HepG2 (cell line): ENCODE measurements around the gene MUL1. TPM values are rescaled to one million over a fixed set of nuclear protein-coding genes. Genes with fewer than 3 reads are reported as not detected.

ENCODE experiments used
- ATAC-seq: fragments of 200-7000 bp; cut with Tn5 transposase; 3 replicates; pipeline ENCODE4 v1.9.1; 2020; ENCODE audit warnings: mild to moderate bottlenecking, moderate library complexity
- BruUV-seq: library from RNA; stranded (reverse); fragments of 400-500 nt; replicated peaks from 2 replicates; lab custom pipeline; 2021; lab: Mats Ljungman, UMichigan
- CTCF ChIA-PET: fragments of 300-600 bp; formaldehyde crosslinking; extraction: SDS; loops from one replicate; lab custom pipeline; 2021; ENCODE audit warnings: low total read pairs, inconsistent platforms, low intra/inter-chr PET ratio; lab: Yijun Ruan, JAX
- POLR2A ChIA-PET: fragments of 350-600 bp; sonication (Branson Sonifier 250); formaldehyde crosslinking; loops from one replicate; lab custom pipeline; 2020; ENCODE audit warnings: antibody characterized with exemption, inconsistent platforms; lab: Yijun Ruan, JAX
- DNase-seq: peaks from one replicate; pipeline ENCODE4 v3.0.0-alpha.2; 2015; ENCODE audit warnings: low spot score
- FAIRE-seq: peaks from 3 replicates; lab custom pipeline; 2011; peaks lifted over from hg19 to GRCh38; lab: Jason Lieb, UNC
- H2AFZ ChIP-seq: one replicate; pipeline ENCODE4 v1.6.1; 2011; ENCODE audit warnings: low read length, inconsistent platforms
- H3K27ac ChIP-seq: fragments of 300-600 bp; 3 replicates; pipeline ENCODE4 v1.8.0; 2011; ENCODE audit warnings: mixed run types, mild to moderate bottlenecking, mixed read lengths, low read length, inconsistent platforms; ENCODE audit not compliant: insufficient read depth; ENCODE audit errors: extremely low read length
- H3K27me3 ChIP-seq, 2 experiments: fragments of 200-600 bp in 1 of 2; 2 replicates in 1 of 2; 3 replicates in 1 of 2; pipeline versions ENCODE4 v1.6.0 to v1.8.0; 2011; ENCODE audit warnings: low read length in 2 of 2, mild to moderate bottlenecking in 2 of 2, moderate library complexity in 2 of 2, inconsistent platforms in 1 of 2; ENCODE audit not compliant: insufficient read depth in 2 of 2, control insufficient read depth in 1 of 2
- H3K36me3 ChIP-seq, 2 experiments: fragments of 200-600 bp in 1 of 2; replicated peaks in 1 of 2; 2 replicates in 1 of 2; 3 replicates in 1 of 2; pipeline versions ENCODE4 v1.5.1 to v1.8.0; 2011; ENCODE audit warnings: low read length in 2 of 2, inconsistent platforms in 1 of 2; ENCODE audit not compliant: insufficient read depth in 2 of 2, control insufficient read depth in 1 of 2
- H3K4me1 ChIP-seq: 2 replicates; pipeline ENCODE4 v1.5.1; 2012; ENCODE audit warnings: low read length, inconsistent platforms; ENCODE audit not compliant: insufficient read depth
- H3K4me2 ChIP-seq: 2 replicates; pipeline ENCODE4 v1.6.0; 2011; ENCODE audit warnings: low read depth, low read length, inconsistent platforms
- H3K4me3 ChIP-seq, 3 experiments: fragments of 200-600 bp in 1 of 3; sonication (generic), shearing (Covaris generic) in 1 of 3; replicated peaks in 1 of 3; 2 replicates each; pipeline ENCODE4 v1.5.1; 2011 to 2016; ENCODE audit warnings: low read length in 3 of 3, inconsistent platforms in 2 of 3, low read depth in 2 of 3, mild to moderate bottlenecking in 2 of 3, control low read depth in 1 of 3, mixed read lengths in 1 of 3; ENCODE audit not compliant: insufficient read depth in 1 of 3
- H3K79me2 ChIP-seq: one replicate; pipeline ENCODE4 v1.6.1; 2011; ENCODE audit warnings: low read length, inconsistent platforms; ENCODE audit not compliant: insufficient read depth
- H3K9ac ChIP-seq: 2 replicates; pipeline ENCODE4 v1.6.0; 2011; ENCODE audit warnings: mild to moderate bottlenecking, low read depth, low read length, inconsistent platforms; ENCODE audit not compliant: insufficient read depth
- H3K9me3 ChIP-seq: 2 replicates; pipeline ENCODE4 v1.5.1; 2012; ENCODE audit warnings: mild to moderate bottlenecking, low read length
- H4K20me1 ChIP-seq: 2 replicates; pipeline ENCODE4 v1.6.0; 2011; ENCODE audit warnings: inconsistent platforms, mild to moderate bottlenecking, low read length, moderate library complexity; ENCODE audit not compliant: insufficient read depth
- AKAP8 ChIP-seq: sonication (generic); formaldehyde crosslinking; IDR thresholded peaks from 2 replicates; pipeline ENCODE4 v1.5.1; 2020; ENCODE audit warnings: mild to moderate bottlenecking, missing genetic modification reagents
- BORCS8-MEF2B ChIP-seq: sonication (generic); formaldehyde crosslinking; IDR thresholded peaks from 2 replicates; pipeline ENCODE4 v1.8.0; 2022; ENCODE audit warnings: mild to moderate bottlenecking, missing genetic modification reagents
- CEBPB ChIP-seq: IDR thresholded peaks from 2 replicates; pipeline ENCODE4 v1.6.1; 2011; ENCODE audit warnings: low read depth, low read length, improper control_type of control experiment, borderline replicate concordance
- CEBPG ChIP-seq: IDR thresholded peaks from 2 replicates; pipeline ENCODE4 v1.6.1; 2016
- ELF1 ChIP-seq: sonication (generic); formaldehyde crosslinking; IDR thresholded peaks from 2 replicates; pipeline ENCODE4 v1.4.0; 2020; ENCODE audit warnings: missing genetic modification reagents
- KLF12 ChIP-seq: sonication (generic); formaldehyde crosslinking; IDR thresholded peaks from 2 replicates; pipeline ENCODE4 v1.4.0; 2020; ENCODE audit warnings: missing genetic modification reagents, borderline replicate concordance
- KLF15 ChIP-seq: sonication (generic); formaldehyde crosslinking; IDR thresholded peaks from 2 replicates; pipeline ENCODE4 v1.8.1; 2023; ENCODE audit warnings: borderline replicate concordance, mild to moderate bottlenecking, inconsistent platforms, missing genetic modification reagents, mixed read lengths
- NCOA5 ChIP-seq: sonication (generic); formaldehyde crosslinking; IDR thresholded peaks from 2 replicates; pipeline ENCODE4 v1.4.0; 2020; ENCODE audit warnings: missing genetic modification reagents
- PITX1 ChIP-seq: sonication (generic); formaldehyde crosslinking; IDR thresholded peaks from 2 replicates; pipeline ENCODE4 v1.5.1; 2020; ENCODE audit warnings: mild to moderate bottlenecking, missing genetic modification reagents
- RBM22 ChIP-seq: fragments of 200-400 bp; formaldehyde crosslinking; optimal IDR thresholded peaks from 2 replicates; pipeline ENCODE3; 2017; ENCODE audit warnings: mild to moderate bottlenecking, low read length, moderate library complexity
- REXO4 ChIP-seq: sonication (generic); formaldehyde crosslinking; IDR thresholded peaks from 2 replicates; pipeline ENCODE4 v1.8.0; 2022; ENCODE audit warnings: missing genetic modification reagents, mild to moderate bottlenecking, borderline replicate concordance
- SIN3A ChIP-seq: IDR thresholded peaks from 2 replicates; pipeline ENCODE4 v1.6.1; 2011; ENCODE audit warnings: low read depth, mild to moderate bottlenecking, control low read depth, low read length, borderline replicate concordance
- TARDBP ChIP-seq: sonication (generic); formaldehyde crosslinking; IDR thresholded peaks from 2 replicates; pipeline ENCODE4 v1.8.0; 2022; ENCODE audit warnings: mild to moderate bottlenecking, missing genetic modification reagents
- ZBTB20 ChIP-seq: sonication (generic); formaldehyde crosslinking; IDR thresholded peaks from 2 replicates; pipeline ENCODE4 v1.8.1; 2023; ENCODE audit warnings: missing genetic modification reagents, low read depth, mild to moderate bottlenecking, borderline replicate concordance
- ZNF205 ChIP-seq: IDR thresholded peaks from 2 replicates; pipeline ENCODE4 v1.6.1; 2018; ENCODE audit warnings: missing biosample characterization, missing genetic modification reagents
- ZNF333 ChIP-seq: sonication (generic); formaldehyde crosslinking; IDR thresholded peaks from 2 replicates; pipeline ENCODE4 v1.4.0; 2020; ENCODE audit warnings: mild to moderate bottlenecking, missing genetic modification reagents, borderline replicate concordance
- ZNF431 ChIP-seq: sonication (generic); formaldehyde crosslinking; IDR thresholded peaks from 2 replicates; pipeline ENCODE4 v1.9.0; 2022; ENCODE audit warnings: missing genetic modification reagents, low read depth, mild to moderate bottlenecking, borderline replicate concordance
- ZNF567 ChIP-seq: sonication (generic); formaldehyde crosslinking; IDR thresholded peaks from 2 replicates; pipeline ENCODE4 v1.8.1; 2023; ENCODE audit warnings: mild to moderate bottlenecking, missing genetic modification reagents, borderline replicate concordance
- ZNF674 ChIP-seq: sonication (generic); formaldehyde crosslinking; IDR thresholded peaks from 2 replicates; pipeline ENCODE4 v1.5.0; 2020; ENCODE audit warnings: low read depth, mild to moderate bottlenecking, missing genetic modification reagents
- WGBS: methylation state at CpG from one replicate; pipeline ENCODE4 v1.1.6; 2017; ENCODE audit warnings: low lambda C conversion rate; 5-methylcytosine and 5-hydroxymethylcytosine counted together
- in situ Hi-C: cut with HindIII; loops from 2 replicates; pipeline ENCODE4 v1.10.0; 2017; ENCODE audit warnings: low pct_unique_long_range_greater_than_20kb; ENCODE audit not compliant: extremely low pct_ligation_motif_present
- intact Hi-C: fragments of 100-400 bp; cut with micrococcal nuclease; formaldehyde crosslinking; loops from one replicate; pipeline ENCODE4 v1.10.0; 2022; ENCODE audit not compliant: unreplicated experiment
- polyA plus RNA-seq, 8 experiments: library from polyadenylated mRNA; depleted of rRNA in 3 of 8; stranded (reverse) in 7 of 8; unstranded in 1 of 8; fragments of >200 nt; fragmentation: Illumina TruSeq in 4 of 8; extraction: Trizol in 4 of 8; gene quantifications; 2 replicates each; pipeline versions ENCODE4 v1.2.1 to v1.2.3, GENCODE V29; 2011 to 2016; ENCODE audit warnings: low read depth in 4 of 8, missing spikeins in 1 of 8, mixed read lengths in 1 of 8; ENCODE audit not compliant: insufficient read depth in 1 of 8
- total RNA-seq, 5 experiments: library from RNA; depleted of rRNA; stranded (reverse); fragments of >200 nt; fragmentation: Illumina TruSeq; extraction: Trizol; gene quantifications; 2 replicates each; pipeline ENCODE4 v1.2.3, GENCODE V29; 2016; ENCODE audit warnings: low read depth in 1 of 5
- TF ChIP-seq, protein P1 (sequence below): sonication (generic); formaldehyde crosslinking; conservative IDR thresholded peaks from 2 replicates; pipeline ENCODE4 v1.8.1; 2023; ENCODE audit warnings: missing genetic modification reagents

Gene MUL1
- total and polyA plus RNA-seq, 2 of the 13 experiments (the other 11 are each of a cell fraction or from before 2014, with no cell fraction given), result 21.5 to 26.5 TPM

DNA sequence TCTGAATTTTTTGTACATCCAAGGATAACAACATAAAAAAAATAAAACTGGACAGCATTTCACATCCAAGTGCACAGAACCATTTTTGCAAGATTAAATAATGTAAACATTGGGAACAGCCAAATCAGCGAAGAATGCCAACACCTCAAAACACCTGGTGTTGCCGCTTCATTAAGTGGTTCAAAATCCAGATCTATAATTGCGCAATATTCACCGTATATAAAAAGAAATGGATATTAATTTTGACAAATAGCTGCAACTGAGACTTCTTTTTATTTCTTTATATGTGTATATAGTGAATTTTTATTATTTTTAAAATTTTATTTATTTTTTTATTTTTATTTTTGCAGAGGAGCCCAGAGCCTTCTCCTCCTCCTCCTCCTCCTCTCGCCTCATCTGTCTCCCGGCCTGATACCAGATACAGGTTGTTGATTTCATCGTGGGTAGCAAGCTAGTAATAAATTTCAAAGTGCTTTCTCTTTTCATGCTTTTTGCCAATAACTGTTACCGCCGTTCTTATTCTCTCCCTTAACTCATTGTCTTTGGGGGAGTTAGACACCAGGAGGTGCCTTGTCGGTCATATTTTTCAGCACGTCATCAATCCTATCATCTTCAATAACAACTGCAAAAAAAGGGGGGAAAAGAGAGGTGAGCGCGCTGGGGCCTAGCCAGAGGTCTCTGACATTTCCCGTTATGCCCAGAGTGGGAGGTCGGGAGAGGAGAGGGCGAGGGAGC is 24.7 kb downstream of the MUL1 start (continued):
- TF ChIP-seq KLF12 (CRISPR knock-in tag) (0 out of 2 replicates have a peak, but pooled peaks have one; percentile 9), RBM22 (peak; percentile 2), CEBPG (CRISPR knock-in tag) (peak; percentile 84), KLF15 (CRISPR knock-in tag) (no peak), CEBPB (peak; percentile 93), ELF1 (CRISPR knock-in tag) (0 out of 2 replicates have a peak, but pooled peaks have one; percentile 13), REXO4 (no peak), SIN3A (0 out of 2 replicates have a peak, but pooled peaks have one; percentile 9)

DNA sequence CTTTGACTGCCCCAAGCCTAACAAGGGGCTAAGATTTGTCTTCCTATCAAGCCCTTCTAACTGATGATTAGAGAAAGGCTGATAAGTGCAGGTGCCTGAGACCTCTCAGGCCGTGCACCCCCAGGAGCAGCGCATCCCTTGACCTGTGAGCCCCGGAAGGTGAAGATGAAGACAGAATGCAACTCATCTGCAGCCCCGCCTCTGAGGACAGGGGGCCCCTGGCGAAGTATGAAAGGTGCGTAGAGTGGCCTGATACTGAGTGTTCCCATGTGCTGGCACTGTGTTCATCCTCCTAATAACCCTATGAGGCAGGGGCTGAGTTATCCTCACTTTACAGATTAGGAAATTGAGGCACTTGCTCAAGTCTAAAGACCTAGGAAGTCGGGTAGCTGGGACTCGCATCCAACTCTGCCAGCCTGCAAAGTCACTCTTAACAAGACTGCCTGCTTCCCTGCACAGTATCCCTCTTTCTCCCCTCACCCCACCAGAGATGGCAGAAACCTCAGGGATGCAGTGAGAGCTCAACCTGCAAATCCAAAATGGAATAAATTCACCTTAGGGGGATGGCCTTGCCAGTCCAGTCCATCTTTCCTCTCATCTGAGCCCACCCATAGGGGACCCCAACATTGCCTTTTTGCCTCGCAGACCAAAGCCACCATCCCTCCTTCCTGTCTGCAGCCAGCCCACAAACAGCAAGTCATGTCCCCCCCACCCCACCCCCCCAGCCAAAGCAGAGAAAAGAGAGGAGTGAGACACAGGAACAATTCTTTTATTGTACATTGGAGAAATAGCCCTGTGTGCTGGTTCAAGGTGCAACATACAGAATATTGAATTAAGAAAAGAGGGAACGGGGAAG is 26.1 kb downstream of the MUL1 start:
- Histone ChIP-seq H3K36me3 (no peaks in the 10 kb centered on the region), H3K9me3 (no peaks in the 10 kb centered on the region), H3K9ac (peak overlapping the region; percentile 99), H4K20me1 (no peaks in the 10 kb centered on the region; the same call in 1 of the 2 replicates), H2AFZ (no peak overlapping the region), H3K27ac (peak overlapping the region; percentile 92), H3K79me2 (peaks cover 61% of the 10 kb centered on the region), H3K27me3 (no peaks in the 10 kb centered on the region; a peak in 1 of 5 replicates), H3K4me3 (peak overlapping the region; percentile 90 to 95 (median 92)), H3K4me1 (peaks cover 57% of the 10 kb centered on the region), H3K4me2 (peak overlapping the region; percentile 81)
- POLR2A ChIA-PET, result interaction anchor here (0.8 to 3.1 kb wide), 11 partner anchors 10 to 305 kb away, joined by 3 to 24 read pairs (median 5); partner anchors contain the start of genes HP1BP3 and MUL1
- DNase-seq, result peak; percentile 68
- in situ Hi-C loops, result no loop called here
- BruUV-seq, result no TSS peak
- CTCF ChIA-PET, result no interaction called here
- peak; percentile 5; the same call in 2 of the 3 replicates for ATAC-seq
- 1% methylated on average over 9 of the region's 10 CpGs for WGBS
- FAIRE-seq, result no peak
- intact Hi-C loops, result loop anchor here (5.0 kb wide), 1 partner anchor 40 kb away; no protein-coding TSS in a partner anchor
- TF ChIP-seq ZNF567 (no peak), ZNF205 (CRISPR knock-in tag) (no peak), ZBTB20 (0 out of 2 replicates have a peak, but pooled peaks have one; percentile 9), AKAP8 (CRISPR knock-in tag) (0 out of 2 replicates have a peak, but pooled peaks have one; percentile 30), ZNF333 (no peak), ZNF674 (CRISPR knock-in tag) (no peak), BORCS8-MEF2B (CRISPR knock-in tag) (peak; percentile 40; the same call in 1 of the 2 replicates), PITX1 (CRISPR knock-in tag) (peak; percentile 17; the same call in 1 of the 2 replicates), TARDBP (CRISPR knock-in tag) (0 out of 2 replicates have a peak, but pooled peaks have one; percentile 28), ZNF431 (CRISPR knock-in tag) (peak; percentile 70; the same call in 1 of the 2 replicates), NCOA5 (CRISPR knock-in tag) (peak; percentile 32; the same call in 1 of the 2 replicates)
- TF ChIP-seq, protein P1, sequence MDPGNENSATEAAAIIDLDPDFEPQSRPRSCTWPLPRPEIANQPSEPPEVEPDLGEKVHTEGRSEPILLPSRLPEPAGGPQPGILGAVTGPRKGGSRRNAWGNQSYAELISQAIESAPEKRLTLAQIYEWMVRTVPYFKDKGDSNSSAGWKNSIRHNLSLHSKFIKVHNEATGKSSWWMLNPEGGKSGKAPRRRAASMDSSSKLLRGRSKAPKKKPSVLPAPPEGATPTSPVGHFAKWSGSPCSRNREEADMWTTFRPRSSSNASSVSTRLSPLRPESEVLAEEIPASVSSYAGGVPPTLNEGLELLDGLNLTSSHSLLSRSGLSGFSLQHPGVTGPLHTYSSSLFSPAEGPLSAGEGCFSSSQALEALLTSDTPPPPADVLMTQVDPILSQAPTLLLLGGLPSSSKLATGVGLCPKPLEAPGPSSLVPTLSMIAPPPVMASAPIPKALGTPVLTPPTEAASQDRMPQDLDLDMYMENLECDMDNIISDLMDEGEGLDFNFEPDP, result 0 out of 2 replicates have a peak, but pooled peaks have one; percentile 41
